Stimulated activated CD8-positive, alpha-beta memory T cell treated with anti-CD3 and anti-CD28 coated beads, Interleukin-7, amount 100 ng/mL, for 1 hour (primary cell): Measurements from ENCODE around the gene FSTL4.

Source experiments
- DNase-seq, 2 donors: peaks; one replicate each; pipeline ENCODE4 v3.0.0-alpha.2; 2020; ENCODE audit warnings: low read depth in 2 of 2

The FSTL4 gene

GRCh38 chr5:133478199-133478985 lies 133.9 kb downstream of the FSTL4 start:
- no peak for DNase-seq

GRCh38 chr5:133475986-133476385 lies 136.4 kb downstream of the FSTL4 start:
- no peak for DNase-seq

GRCh38 chr5:133474851-133475590 lies 137.3 kb downstream of the FSTL4 start:
- no peak for DNase-seq

- DNase-seq, result no peak
These were observed 139.1 kb downstream of the FSTL4 start for GRCh38 chr5:133473291-133473690.

- no peak for DNase-seq
These were observed 139.5 kb downstream of the FSTL4 start for GRCh38 chr5:133472829-133473228.

DNA sequence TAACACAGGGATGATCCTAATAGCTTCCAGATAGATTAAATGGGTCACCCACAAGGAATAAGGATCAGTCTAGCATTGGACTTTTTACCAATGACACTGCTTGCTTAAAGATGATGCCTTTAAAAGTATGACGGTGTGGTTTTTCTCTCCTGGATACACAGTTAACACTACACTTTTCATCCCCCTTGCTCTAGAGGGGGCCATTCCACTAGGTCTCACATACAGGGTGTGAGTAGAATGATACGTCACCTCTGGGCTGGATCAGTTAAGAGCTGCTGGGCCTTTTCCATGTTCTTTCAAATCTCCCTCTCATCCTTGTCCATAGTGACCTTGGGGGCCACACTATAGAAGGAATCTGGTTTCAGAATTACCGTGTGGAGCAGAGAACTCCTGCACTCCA lies 140.6 kb downstream of the FSTL4 start:
- DNase-seq, result no peak

- DNase-seq, result no peak
These were observed 141.5 kb downstream of the FSTL4 start for GRCh38 chr5:133470841-133471240.

- DNase-seq, result no peak
These were observed 142.5 kb downstream of the FSTL4 start for GRCh38 chr5:133469846-133470245.

DNA sequence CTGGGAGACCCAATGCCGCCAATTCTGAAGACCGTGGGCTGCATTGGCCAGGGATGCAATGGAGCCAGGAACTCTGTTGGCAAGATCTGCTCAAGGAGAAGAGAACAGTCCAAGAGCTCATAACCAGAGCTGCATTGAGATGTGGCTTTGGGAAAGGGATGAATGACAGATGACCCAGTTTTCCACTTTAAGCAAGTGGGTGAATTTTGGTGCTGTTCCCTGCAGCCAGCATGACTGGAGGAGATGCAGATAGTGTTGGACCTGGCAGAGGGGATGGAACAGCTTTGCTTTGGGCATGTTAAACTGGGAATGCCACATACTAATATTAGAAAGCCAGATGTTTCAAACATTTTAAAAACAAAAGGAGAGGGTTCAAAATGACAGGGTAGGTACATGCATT lies 143.1 kb downstream of the FSTL4 start:
- DNase-seq, result no peak

GRCh38 chr5:133468596-133468995 lies 143.7 kb downstream of the FSTL4 start:
- DNase-seq, result no peak

- DNase-seq, result no peak
These were observed 144.4 kb downstream of the FSTL4 start for GRCh38 chr5:133467826-133468463.

DNA sequence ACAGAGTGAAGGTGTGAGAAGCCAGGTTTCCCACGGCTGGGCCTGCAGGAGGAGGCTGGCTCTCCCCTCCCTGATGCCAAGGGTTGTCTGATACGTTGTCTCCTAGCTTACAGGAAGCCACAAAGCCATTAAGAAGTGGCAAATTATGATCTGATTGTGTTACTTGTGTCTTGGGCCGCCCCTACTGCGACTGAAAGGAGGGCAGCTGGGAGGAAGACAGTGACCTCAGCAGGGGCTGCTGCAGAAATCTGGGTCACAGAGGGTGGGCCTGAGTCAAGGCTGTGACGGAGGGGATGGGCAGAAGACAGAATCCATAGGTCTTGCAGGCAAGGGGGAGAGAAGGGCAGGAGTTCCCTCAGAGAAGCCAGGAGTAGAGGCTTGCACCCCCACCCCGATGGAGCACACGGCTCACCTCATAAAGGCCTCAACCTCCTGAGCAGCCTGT lies 145.0 kb downstream of the FSTL4 start:
- DNase-seq, result no peak

DNA sequence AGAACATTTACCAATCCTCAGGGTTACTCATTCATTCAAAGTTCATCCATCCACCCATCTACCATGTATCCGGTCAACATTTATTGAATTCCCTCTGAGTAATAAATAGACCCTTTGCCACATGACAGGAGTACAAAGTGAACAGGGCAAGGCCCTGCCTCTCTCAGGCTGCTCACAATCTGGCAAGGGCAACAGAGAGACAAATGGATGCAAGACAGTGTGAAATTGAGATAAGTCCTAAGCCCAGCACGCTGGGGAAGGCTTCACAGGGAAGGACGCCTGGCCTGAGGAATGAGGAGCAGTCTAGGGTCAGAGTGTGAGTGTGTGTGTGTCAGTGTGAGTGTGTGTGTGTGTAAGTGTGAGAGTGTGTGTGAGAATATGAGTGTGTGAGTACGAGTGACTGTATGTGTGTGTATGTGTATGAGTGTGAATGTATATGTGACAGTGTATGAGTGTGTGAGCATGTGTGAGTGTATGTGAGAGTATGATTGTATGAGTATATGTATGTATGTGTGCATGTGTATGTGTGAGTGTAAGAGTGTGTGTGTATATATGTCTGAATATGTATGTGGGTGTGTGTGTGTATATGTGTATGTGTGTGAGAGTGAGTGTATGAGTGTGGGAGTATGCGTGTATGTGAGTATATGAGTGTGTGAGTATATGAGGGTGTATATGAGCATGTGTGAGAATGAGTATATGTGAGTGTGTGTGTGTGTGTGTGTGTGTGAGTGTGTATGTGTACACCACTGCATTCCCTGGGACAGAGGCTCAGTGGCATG lies 145.6 kb downstream of the FSTL4 start:
- no peak for DNase-seq

DNA sequence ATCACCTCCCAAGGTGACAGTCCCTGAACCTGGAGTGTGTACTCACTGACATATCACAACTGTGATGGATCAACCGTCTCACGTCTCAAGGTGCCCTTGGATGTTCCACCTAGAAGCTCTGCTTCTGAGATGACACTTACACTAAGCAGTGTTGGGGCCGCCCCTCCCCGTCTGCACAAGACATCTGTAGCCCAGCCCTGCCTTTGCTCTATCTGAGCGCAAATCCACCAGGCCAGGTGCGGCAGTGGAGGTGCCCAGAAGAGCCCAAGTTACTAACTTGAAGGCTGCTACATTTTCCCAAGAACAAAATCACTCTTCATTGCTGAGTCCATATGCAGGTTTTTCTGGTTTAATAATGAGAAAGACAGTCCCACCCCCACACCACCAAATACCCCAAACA lies 148.3 kb downstream of the FSTL4 start:
- DNase-seq, result no peak

DNA sequence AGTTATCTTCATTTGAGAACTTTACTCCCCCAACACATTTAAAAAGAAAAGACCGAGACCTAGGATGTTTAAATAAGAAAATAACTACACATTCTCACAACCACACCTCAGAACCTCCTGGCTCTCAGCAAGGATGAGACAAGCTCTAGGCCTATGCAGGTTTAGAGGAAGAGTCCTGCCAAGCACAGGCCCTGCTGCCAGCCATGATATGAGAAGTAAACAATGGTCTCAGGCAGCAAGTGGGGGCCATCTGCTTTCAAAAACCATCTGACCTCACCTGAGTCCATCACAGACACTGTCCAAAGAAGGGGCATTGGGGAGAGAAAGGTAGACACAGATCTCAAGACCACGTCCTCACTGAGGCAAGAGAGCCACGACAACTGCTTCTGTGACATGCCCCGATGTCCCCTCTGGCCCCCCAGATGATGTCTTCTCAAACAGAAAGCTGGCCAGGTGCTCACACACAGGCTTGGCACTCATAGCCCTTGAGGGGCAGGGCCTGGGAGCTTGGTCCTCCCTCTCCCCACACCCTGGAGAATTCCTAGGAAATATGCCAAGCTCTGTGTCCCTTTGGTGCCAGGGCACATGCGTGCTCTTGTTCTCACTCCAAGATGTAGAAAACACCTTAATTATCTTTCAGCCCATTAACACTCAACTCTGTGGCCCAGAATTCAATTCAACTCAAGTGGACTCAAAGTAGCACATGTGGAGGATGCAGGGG lies 150.4 kb downstream of the FSTL4 start:
- DNase-seq, result no peak

- no peak for DNase-seq
These were observed 152.1 kb downstream of the FSTL4 start for GRCh38 chr5:133460172-133460758.

DNA sequence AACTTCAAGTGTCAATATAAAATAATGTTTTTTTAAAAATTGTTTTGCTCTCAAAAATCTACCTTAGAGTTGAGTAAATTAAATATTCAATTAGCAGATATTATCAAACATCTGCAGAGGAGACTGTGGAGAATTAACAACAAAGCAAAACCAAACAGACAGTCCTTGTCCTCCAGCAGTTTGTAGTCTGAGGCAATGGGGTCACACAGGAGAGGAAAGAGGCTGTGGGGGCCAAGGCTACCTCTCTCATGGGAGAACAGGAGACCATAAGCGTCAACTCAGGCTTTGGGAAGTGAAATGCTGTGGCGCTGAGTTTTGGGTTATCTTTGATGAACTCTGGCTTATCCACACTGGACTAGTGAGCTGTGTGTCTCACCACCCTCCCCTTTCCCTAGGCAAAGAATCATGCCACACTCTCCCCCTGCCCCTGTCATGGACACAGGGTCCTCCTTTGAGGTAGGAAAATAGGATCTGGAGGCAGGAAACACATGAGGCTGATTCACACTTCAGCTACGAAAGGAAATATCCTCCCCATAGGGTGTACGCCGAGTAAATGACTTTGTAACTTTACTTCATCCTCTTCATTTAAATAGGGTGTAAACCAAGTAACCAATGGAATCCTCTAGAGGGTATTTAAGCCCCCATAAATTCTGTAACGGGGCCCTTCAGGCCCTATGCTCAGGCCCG lies 152.7 kb downstream of the FSTL4 start:
- DNase-seq, result no peak

- DNase-seq, result no peak
These were observed 153.9 kb downstream of the FSTL4 start for GRCh38 chr5:133458435-133458834.

DNA sequence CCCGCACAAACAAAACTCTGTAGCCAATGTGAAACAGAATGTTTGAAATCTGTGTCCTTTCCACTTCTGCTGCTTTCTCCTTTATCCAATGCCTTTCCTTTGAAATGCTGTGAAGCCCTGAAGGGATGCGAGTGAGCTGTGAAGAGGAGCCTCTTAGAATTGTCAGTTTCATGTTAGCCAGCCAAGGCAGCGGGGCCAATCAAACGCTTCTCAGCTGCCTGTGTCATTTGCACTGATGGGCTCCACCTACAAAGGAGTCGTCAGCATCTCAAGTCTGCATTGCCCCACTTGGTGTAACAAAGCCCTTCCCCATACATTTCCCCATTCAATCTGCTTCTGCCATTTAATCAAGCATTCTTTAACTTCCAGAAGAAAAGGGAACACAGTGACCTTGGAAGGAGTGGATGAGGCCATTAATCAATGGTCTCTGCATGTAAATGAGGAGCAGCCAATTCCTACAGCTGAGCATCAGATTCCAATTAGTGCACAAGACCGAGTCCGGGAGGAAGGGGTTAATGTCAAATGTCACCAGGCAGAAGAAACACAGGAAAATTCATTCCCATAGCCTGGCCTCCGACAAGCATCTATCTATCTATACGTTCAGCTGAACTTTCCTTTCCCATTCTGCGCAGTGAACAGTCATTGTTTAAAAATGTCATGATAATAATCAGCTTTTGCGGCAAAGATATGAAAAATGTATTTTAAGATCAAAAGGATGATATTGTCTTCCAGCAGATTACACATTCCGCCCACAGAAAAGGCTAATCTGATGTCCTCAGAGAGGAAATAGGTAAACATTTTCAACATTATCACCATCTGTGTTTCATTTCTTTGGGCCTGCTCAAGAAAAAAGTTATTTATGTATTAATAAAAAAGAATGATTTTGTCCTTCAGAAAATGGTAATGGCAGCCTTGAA lies 154.6 kb downstream of the FSTL4 start:
- DNase-seq, result no peak
